ENCODE data around the gene EBF3.

EBF3 gene

DNA sequence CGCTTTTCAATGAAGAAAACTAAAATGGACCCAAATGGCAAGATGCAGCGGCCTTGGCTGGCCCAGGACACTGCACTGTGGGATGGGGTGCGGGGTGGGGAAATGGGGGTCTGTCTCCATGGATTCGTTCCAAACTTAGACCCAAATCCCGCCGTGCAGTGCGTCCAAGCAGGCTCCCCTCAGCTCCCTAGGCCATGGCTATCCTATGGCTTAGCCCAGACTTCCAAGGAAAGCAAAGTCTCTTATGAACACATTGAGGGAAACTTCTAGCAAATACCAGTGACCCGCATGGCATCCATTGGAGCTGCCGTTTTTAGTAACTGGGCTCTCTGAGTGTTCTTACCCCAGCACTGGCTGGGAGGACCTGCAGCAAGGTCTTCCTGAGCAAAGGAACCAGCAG is 122.5 kb downstream of the EBF3 start:
- DNase-seq (ENCODE audit: low spot score): no peak
- in situ Hi-C loops (cut with MboI; ENCODE audit: low pct_unique_long_range_greater_than_20kb, low sequenced_read_pairs, unreplicated experiment): no loop called here
- TF ChIP-seq CTCF (IDR thresholded peaks at IDR 0.05; ENCODE audit: extremely low read depth, insufficient read depth, missing control alignments): no peak

- DNase-seq (ENCODE audit: low spot score): no peak
- no peak for TF ChIP-seq CTCF (IDR thresholded peaks at IDR 0.05; ENCODE audit: extremely low read depth, insufficient read depth, missing control alignments)
- in situ Hi-C loops (cut with MboI; ENCODE audit: low pct_unique_long_range_greater_than_20kb, low sequenced_read_pairs, unreplicated experiment): no loop called here
Measured at GRCh38 chr10:129841071-129841470, 123.0 kb downstream of the EBF3 start.

DNA sequence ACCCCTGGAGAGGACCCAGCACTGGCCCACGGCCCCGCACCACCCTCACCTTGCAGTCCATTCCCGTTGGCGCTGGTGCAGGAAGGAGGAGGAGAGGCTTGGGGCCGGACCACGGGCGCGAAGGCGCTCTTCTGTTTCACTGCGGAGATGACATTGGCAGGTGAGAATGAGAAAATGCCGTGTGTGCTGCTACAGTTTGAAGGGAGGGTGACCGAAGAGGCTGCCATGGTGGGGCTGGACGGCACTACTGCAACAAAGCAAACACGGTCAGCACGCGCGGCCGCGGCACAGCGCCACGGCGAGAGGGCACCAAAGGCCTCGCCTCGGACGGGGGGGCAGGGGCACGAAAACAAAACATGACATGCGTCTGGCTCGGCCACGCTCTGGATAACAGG is 123.9 kb downstream of the EBF3 start:
- DNase-seq (ENCODE audit: low spot score): no peak
- in situ Hi-C loops (cut with MboI; ENCODE audit: low pct_unique_long_range_greater_than_20kb, low sequenced_read_pairs, unreplicated experiment): no loop called here
- no peak for TF ChIP-seq CTCF (IDR thresholded peaks at IDR 0.05; ENCODE audit: extremely low read depth, insufficient read depth, missing control alignments)

- no peak for DNase-seq (ENCODE audit: low spot score)
- in situ Hi-C loops (cut with MboI; ENCODE audit: low pct_unique_long_range_greater_than_20kb, low sequenced_read_pairs, unreplicated experiment): no loop called here
- no peak for TF ChIP-seq CTCF (IDR thresholded peaks at IDR 0.05; ENCODE audit: extremely low read depth, insufficient read depth, missing control alignments)
Measured at GRCh38 chr10:129839285-129840195, 124.5 kb downstream of the EBF3 start.

DNA sequence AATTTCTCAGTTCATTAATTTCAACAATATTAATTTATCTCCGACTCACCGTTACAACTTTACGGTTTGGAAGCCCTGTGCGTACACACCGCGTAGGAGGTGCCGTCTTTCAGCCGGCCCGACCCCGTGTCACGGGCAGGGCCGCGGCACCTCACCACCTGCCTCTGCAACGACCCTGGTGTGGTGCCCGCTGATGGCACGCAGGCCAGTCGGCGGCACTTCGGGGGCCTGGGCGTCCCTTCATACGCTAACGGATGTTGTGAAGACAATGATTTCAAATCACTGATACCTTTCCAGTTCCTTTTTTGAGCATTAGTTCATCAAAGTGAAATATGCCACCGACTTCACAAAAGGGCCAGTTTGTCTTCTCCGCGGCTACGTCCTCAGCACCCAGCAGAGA is 125.3 kb downstream of the EBF3 start:
- no peak for TF ChIP-seq CTCF (IDR thresholded peaks at IDR 0.05; ENCODE audit: extremely low read depth, insufficient read depth, missing control alignments)
- in situ Hi-C loops (cut with MboI; ENCODE audit: low pct_unique_long_range_greater_than_20kb, low sequenced_read_pairs, unreplicated experiment): no loop called here
- no peak for DNase-seq (ENCODE audit: low spot score)

- TF ChIP-seq CTCF (IDR thresholded peaks at IDR 0.05; ENCODE audit: extremely low read depth, insufficient read depth, missing control alignments): no peak
- in situ Hi-C loops (cut with MboI; ENCODE audit: low pct_unique_long_range_greater_than_20kb, low sequenced_read_pairs, unreplicated experiment): no loop called here
- DNase-seq (ENCODE audit: low spot score): no peak
Measured at GRCh38 chr10:129837909-129838582, 126.0 kb downstream of the EBF3 start.
